Measurements from ENCODE around the gene C3orf33.

The C3orf33 gene

DNA sequence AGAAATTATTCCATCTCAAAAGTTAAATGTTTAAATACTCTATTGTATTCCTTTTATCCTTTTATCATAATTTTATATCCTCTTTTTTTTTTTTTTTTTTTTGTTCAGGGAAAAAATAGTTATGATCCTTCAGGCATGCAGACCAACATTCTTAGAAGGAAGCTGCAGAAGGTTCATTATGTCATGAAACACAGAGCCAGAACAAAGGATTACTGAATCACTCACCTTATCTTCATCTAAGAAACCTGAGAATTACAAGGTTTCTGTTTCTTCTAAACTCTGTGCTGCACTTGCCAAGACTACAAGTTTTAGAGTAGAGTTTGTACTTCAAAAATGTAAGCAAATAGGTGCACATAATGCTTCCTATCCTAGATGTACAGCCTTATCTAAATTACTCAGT, 64.5 kb downstream of the C3orf33 start:
- H3K27ac ChIP-seq: no peak overlapping the region
- no peak for TF ChIP-seq CTCF (IDR thresholded peaks at IDR 0.05)
- DNase-seq (ENCODE audit: low spot score): no peak

DNA sequence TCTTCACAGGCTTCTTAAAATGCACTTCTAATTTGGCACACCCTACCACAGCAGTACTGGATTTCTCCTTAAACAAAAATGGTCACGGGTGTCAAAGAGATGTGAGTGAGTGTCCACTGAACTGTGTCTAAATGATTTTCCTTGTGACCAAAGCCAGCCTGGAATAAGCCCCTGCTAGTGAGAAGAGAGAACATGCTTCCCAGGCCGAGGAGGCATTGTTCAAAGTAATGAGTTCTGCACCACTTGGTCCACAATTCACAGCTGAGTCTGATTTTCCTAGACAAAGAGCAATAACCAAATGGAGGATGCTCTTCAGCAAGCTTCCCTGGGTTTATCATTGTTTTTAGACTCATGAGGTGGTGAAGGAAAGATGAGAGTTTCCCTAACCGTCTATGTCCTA, 65.0 kb downstream of the C3orf33 start:
- H3K4me3 ChIP-seq: no peak overlapping the region
- no peak for TF ChIP-seq CTCF (IDR thresholded peaks at IDR 0.05)
- H3K27ac ChIP-seq: no peak overlapping the region
- DNase-seq (ENCODE audit: low spot score): no peak

More for the DNA sequence above, 64.5 kb downstream of the C3orf33 start:
- no peak overlapping the region for H3K4me3 ChIP-seq

GRCh38 chr3:155739154-155739553, 66.9 kb downstream of the C3orf33 start:
- DNase-seq (ENCODE audit: low spot score): no peak
- H3K27ac ChIP-seq: no peak overlapping the region
- H3K4me3 ChIP-seq: no peak overlapping the region
- no peak for TF ChIP-seq CTCF (IDR thresholded peaks at IDR 0.05)

DNA sequence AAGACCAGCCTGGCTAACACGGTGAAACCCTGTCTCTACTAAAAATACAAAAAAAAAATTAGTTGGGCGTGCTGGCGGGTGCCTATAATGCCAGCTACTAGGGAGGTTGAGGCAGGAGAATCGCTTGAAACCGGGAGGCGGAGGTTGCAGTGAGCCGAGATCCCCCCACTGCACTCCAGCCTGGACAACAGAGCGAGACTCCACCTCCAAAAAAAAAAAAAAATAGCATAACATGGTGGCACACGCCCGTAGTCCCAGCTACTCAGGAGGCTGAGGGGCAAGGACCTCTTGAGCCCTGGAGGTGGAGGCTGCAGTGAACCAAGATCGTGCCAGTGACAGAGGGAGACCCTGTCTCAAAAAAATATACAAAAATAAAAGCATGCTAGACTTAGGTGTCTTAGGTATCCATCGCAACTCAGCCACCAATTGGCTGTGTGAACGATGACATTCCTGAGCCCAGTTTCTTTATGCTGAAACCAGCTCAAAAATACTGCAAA, 67.5 kb downstream of the C3orf33 start:
- H3K27ac ChIP-seq: no peak overlapping the region
- no peak overlapping the region for H3K4me3 ChIP-seq
- DNase-seq (ENCODE audit: low spot score): no peak
- TF ChIP-seq CTCF (IDR thresholded peaks at IDR 0.05): no peak

GRCh38 chr3:155737844-155738460, 68.1 kb downstream of the C3orf33 start:
- no peak for TF ChIP-seq CTCF (IDR thresholded peaks at IDR 0.05)
- DNase-seq (ENCODE audit: low spot score): no peak
- H3K4me3 ChIP-seq: no peak overlapping the region
- no peak overlapping the region for H3K27ac ChIP-seq

GRCh38 chr3:155736381-155736780, 69.7 kb downstream of the C3orf33 start:
- no peak for DNase-seq (ENCODE audit: low spot score)
- no peak overlapping the region for H3K4me3 ChIP-seq
- no peak overlapping the region for H3K27ac ChIP-seq
- no peak for TF ChIP-seq CTCF (IDR thresholded peaks at IDR 0.05)

GRCh38 chr3:155730843-155731242, 75.2 kb downstream of the C3orf33 start:
- Histone ChIP-seq H3K4me3 (no peak overlapping the region), H3K27ac (no peak overlapping the region)
- no peak for TF ChIP-seq CTCF (IDR thresholded peaks at IDR 0.05)
- no peak for DNase-seq (ENCODE audit: low spot score)
